Mesenchymal stem cell (in vitro differentiated cells and primary cell): ENCODE results near the gene SLC44A3.

Experiments
- DNase-seq: peaks from one replicate; pipeline ENCODE4 v3.0.0-alpha.2; 2013
- H2AFZ ChIP-seq: one replicate; pipeline ENCODE4 v1.6.1; 2013; ENCODE audit warnings: low read depth, mild to moderate bottlenecking, control low read depth, inconsistent platforms, low read length, moderate library complexity
- H2AK5ac ChIP-seq: 2 replicates; pipeline ENCODE4 v1.6.1; 2013; ENCODE audit warnings: low read length, moderate library complexity, mild to moderate bottlenecking, inconsistent platforms; ENCODE audit not compliant: severe bottlenecking
- H2BK120ac ChIP-seq: one replicate; pipeline ENCODE4 v1.6.1; 2013; ENCODE audit warnings: low read depth, mild to moderate bottlenecking, inconsistent platforms, low read length, moderate library complexity
- H2BK12ac ChIP-seq, 2 experiments: one replicate each; pipeline ENCODE4 v1.6.1; 2013; ENCODE audit warnings: inconsistent platforms in 2 of 2, low read length in 2 of 2, mild to moderate bottlenecking in 2 of 2, moderate library complexity in 2 of 2, control low read depth in 1 of 2
- H2BK15ac ChIP-seq: one replicate; pipeline ENCODE4 v1.6.1; 2013; ENCODE audit warnings: mild to moderate bottlenecking, low read depth, inconsistent platforms; ENCODE audit not compliant: poor library complexity, severe bottlenecking
- H2BK5ac ChIP-seq: 2 replicates; pipeline ENCODE4 v1.6.1; 2013; ENCODE audit warnings: low read depth, mild to moderate bottlenecking, low read length, control low read depth, inconsistent platforms; ENCODE audit not compliant: poor library complexity, severe bottlenecking
- H3K14ac ChIP-seq, 2 experiments: one replicate each; pipeline ENCODE4 v1.6.1; 2013; ENCODE audit warnings: inconsistent platforms in 2 of 2, low read length in 2 of 2, control low read depth in 1 of 2, mild to moderate bottlenecking in 1 of 2, moderate library complexity in 1 of 2
- H3K18ac ChIP-seq, 2 experiments: one replicate each; pipeline ENCODE4 v1.6.1; 2013; ENCODE audit warnings: inconsistent platforms in 2 of 2, low read length in 2 of 2, control low read depth in 1 of 2, low read depth in 1 of 2, mild to moderate bottlenecking in 1 of 2
- H3K23ac ChIP-seq, 2 experiments: one replicate each; pipeline ENCODE4 v1.6.1; 2013; ENCODE audit warnings: inconsistent platforms in 2 of 2, low read length in 2 of 2, mild to moderate bottlenecking in 2 of 2, moderate library complexity in 2 of 2, control low read depth in 1 of 2
- H3K27ac ChIP-seq: 2 replicates; pipeline ENCODE4 v1.5.1; 2013; ENCODE audit warnings: mild to moderate bottlenecking, moderate library complexity, low read length, control low read depth, inconsistent platforms; ENCODE audit not compliant: poor library complexity, severe bottlenecking
- H3K27me3 ChIP-seq, 2 experiments: 2 replicates each; pipeline versions ENCODE4 v1.6.1 to v1.7.0; 2013; ENCODE audit warnings: low read length in 2 of 2, mild to moderate bottlenecking in 2 of 2, moderate library complexity in 2 of 2, control low read depth in 1 of 2, inconsistent platforms in 1 of 2; ENCODE audit not compliant: control insufficient read depth in 1 of 2, insufficient read depth in 1 of 2
- H3K36me3 ChIP-seq, 2 experiments: 2 replicates each; pipeline versions ENCODE4 v1.6.1 to v1.7.0; 2013; ENCODE audit warnings: low read length in 2 of 2, control low read depth in 1 of 2, inconsistent platforms in 1 of 2, low read depth in 1 of 2, mild to moderate bottlenecking in 1 of 2; ENCODE audit not compliant: insufficient read depth in 2 of 2, control insufficient read depth in 1 of 2
- H3K4ac ChIP-seq, 2 experiments: one replicate each; pipeline ENCODE4 v1.6.1; 2013; ENCODE audit warnings: inconsistent platforms in 2 of 2, low read length in 2 of 2, mild to moderate bottlenecking in 2 of 2, moderate library complexity in 2 of 2, control low read depth in 1 of 2, low read depth in 1 of 2
- H3K4me1 ChIP-seq: 2 replicates; pipeline ENCODE4 v1.6.1; 2013; ENCODE audit warnings: low read depth, low read length, control low read depth; ENCODE audit not compliant: control insufficient read depth, insufficient read depth
- H3K4me2 ChIP-seq: 2 replicates; pipeline ENCODE4 v1.6.1; 2013; ENCODE audit warnings: low read length, mild to moderate bottlenecking, inconsistent platforms; ENCODE audit not compliant: poor library complexity, severe bottlenecking
- H3K4me3 ChIP-seq, 2 experiments: 2 replicates each; pipeline versions ENCODE4 v1.5.1 to v1.7.0; 2013; ENCODE audit warnings: low read length in 2 of 2, mild to moderate bottlenecking in 2 of 2, control low read depth in 1 of 2, low read depth in 1 of 2; ENCODE audit not compliant: insufficient read depth in 1 of 2
- H3K79me1 ChIP-seq: replicated peaks from 2 replicates; pipeline ENCODE4 v1.6.1; 2013; ENCODE audit warnings: mild to moderate bottlenecking, control low read depth, low read length, inconsistent platforms; ENCODE audit not compliant: poor library complexity, severe bottlenecking
- H3K9ac ChIP-seq: 2 replicates; pipeline ENCODE4 v1.7.0; 2013; ENCODE audit warnings: mild to moderate bottlenecking, low read length, moderate library complexity
- H3K9me3 ChIP-seq: 2 replicates; pipeline ENCODE4 v1.7.0; 2013; ENCODE audit warnings: mild to moderate bottlenecking, low read length; ENCODE audit not compliant: control insufficient read depth
- H4K8ac ChIP-seq: one replicate; pipeline ENCODE4 v1.6.1; 2013; ENCODE audit warnings: inconsistent platforms, mild to moderate bottlenecking, low read length, moderate library complexity
- H4K91ac ChIP-seq: one replicate; pipeline ENCODE4 v1.6.1; 2013; ENCODE audit warnings: mild to moderate bottlenecking, low read length, inconsistent platforms
- WGBS: methylation state at CpG from one replicate; pipeline ENCODE4 v1.1.7; 2013; ENCODE audit warnings: mixed read lengths; 5-methylcytosine and 5-hydroxymethylcytosine counted together

SLC44A3 gene

GRCh38 chr1:94886361-94886760 lies 66.2 kb downstream of the SLC44A3 start:
- Histone ChIP-seq H2BK5ac (no peak overlapping the region), H3K36me3 (peaks cover 5 to 12% of the 10 kb centered on the region in 2 experiments), H3K4ac (no peak overlapping the region), H3K14ac (no peak overlapping the region), H3K4me2 (no peak overlapping the region), H4K91ac (no peak overlapping the region), H3K23ac (no peak overlapping the region), H4K8ac (peak overlapping the region; percentile 38), H2BK15ac (no peak overlapping the region), H2BK120ac (no peak overlapping the region), H3K27ac (no peak overlapping the region), H3K4me1 (peaks cover 4% of the 10 kb centered on the region), H3K27me3 (no peaks in the 10 kb centered on the region), H3K18ac (no peak overlapping the region), H2BK12ac (no peak overlapping the region), H3K9ac (no peak overlapping the region), H3K4me3 (no peak overlapping the region), H2AK5ac (peak overlapping the region; percentile 17), H2AFZ (no peak overlapping the region), H3K9me3 (no peaks in the 10 kb centered on the region), H3K79me1 (peaks cover 2% of the 10 kb centered on the region)
- WGBS, result 83% methylated on average over 3 of the region's 5 CpGs
- DNase-seq, result no peak

DNA sequence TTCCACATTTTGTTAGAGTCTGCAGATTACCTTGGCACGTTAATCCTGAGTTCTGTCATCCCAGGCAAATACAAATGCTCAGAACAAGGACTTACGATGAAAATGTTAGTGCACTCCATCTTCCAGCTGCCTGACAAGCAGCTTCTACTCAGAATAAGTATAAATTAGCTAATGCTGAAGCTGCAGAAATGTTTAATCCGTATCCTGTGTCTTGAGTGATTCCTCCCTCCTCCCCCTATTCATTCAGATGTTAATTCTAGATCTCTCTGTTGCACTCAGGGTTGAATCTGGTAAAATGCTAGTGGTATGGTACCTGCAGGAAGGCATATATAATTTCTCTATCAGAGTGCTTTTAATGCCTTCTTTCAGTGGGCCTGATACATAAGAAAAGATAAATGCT lies 66.9 kb downstream of the SLC44A3 start:
- Histone ChIP-seq H3K27ac (no peak overlapping the region), H3K79me1 (peaks cover 3% of the 10 kb centered on the region), H3K14ac (no peak overlapping the region), H3K4me3 (no peak overlapping the region), H4K8ac (no peak overlapping the region), H3K18ac (no peak overlapping the region), H2AK5ac (no peak overlapping the region), H2AFZ (no peak overlapping the region), H3K4me2 (no peak overlapping the region), H3K27me3 (no peaks in the 10 kb centered on the region), H3K4me1 (peaks cover 4% of the 10 kb centered on the region), H3K36me3 (peaks cover 8 to 15% of the 10 kb centered on the region in 2 experiments), H4K91ac (no peak overlapping the region), H2BK12ac (no peak overlapping the region), H2BK5ac (no peak overlapping the region), H3K4ac (no peak overlapping the region), H3K23ac (no peak overlapping the region), H2BK15ac (no peak overlapping the region), H3K9ac (no peak overlapping the region), H3K9me3 (no peaks in the 10 kb centered on the region), H2BK120ac (no peak overlapping the region)
- no peak for DNase-seq
- 89% methylated on average over 2 of the region's 3 CpGs for WGBS

GRCh38 chr1:94887603-94888171 lies 67.5 kb downstream of the SLC44A3 start:
- Histone ChIP-seq H3K9ac (no peak overlapping the region), H2BK15ac (no peak overlapping the region), H3K79me1 (peaks cover 6% of the 10 kb centered on the region), H2AK5ac (no peak overlapping the region), H3K9me3 (no peaks in the 10 kb centered on the region), H3K36me3 (peaks cover 13 to 21% of the 10 kb centered on the region in 2 experiments), H2BK120ac (no peak overlapping the region), H3K4ac (no peak overlapping the region), H3K27me3 (no peaks in the 10 kb centered on the region), H3K4me3 (no peak overlapping the region), H4K91ac (no peak overlapping the region), H4K8ac (no peak overlapping the region), H2BK12ac (no peak overlapping the region), H3K23ac (no peak overlapping the region), H2AFZ (no peak overlapping the region), H3K4me1 (peaks cover 4% of the 10 kb centered on the region), H3K27ac (no peak overlapping the region), H3K4me2 (no peak overlapping the region), H2BK5ac (no peak overlapping the region), H3K18ac (no peak overlapping the region), H3K14ac (no peak overlapping the region)
- no peak for DNase-seq
- 83% methylated on average over 4 of the region's 4 CpGs for WGBS

GRCh38 chr1:94888201-94888600 lies 68.0 kb downstream of the SLC44A3 start:
- peaks cover 7% of the 10 kb centered on the region for H3K79me1 ChIP-seq
- no peaks in the 10 kb centered on the region for H3K27me3 ChIP-seq
- no peak overlapping the region for H2BK120ac ChIP-seq
- DNase-seq, result no peak
- no peak overlapping the region for H2BK15ac ChIP-seq
- no peak overlapping the region for H4K8ac ChIP-seq
- no peak overlapping the region for H3K23ac ChIP-seq
- no peak overlapping the region for H3K14ac ChIP-seq
- H3K4me3 ChIP-seq, result no peak overlapping the region
- H3K9me3 ChIP-seq, result no peaks in the 10 kb centered on the region
- no peak overlapping the region for H2BK5ac ChIP-seq
- no peak overlapping the region for H4K91ac ChIP-seq
- no peak overlapping the region for H3K4ac ChIP-seq
- no peak overlapping the region for H2BK12ac ChIP-seq
- H3K4me1 ChIP-seq, result peaks cover 3% of the 10 kb centered on the region
- H3K18ac ChIP-seq, result no peak overlapping the region
- no peak overlapping the region for H3K9ac ChIP-seq
- H2AFZ ChIP-seq, result no peak overlapping the region
- H3K36me3 ChIP-seq, result peaks cover 16 to 26% of the 10 kb centered on the region in 2 experiments
- H2AK5ac ChIP-seq, result no peak overlapping the region
- no peak overlapping the region for H3K4me2 ChIP-seq
- no peak overlapping the region for H3K27ac ChIP-seq
- WGBS, result 98% methylated on average over 1 of the region's 3 CpGs
